NT2/D1 (cell line): ENCODE data around the gene ACTR1A.

Experiments
- DNase-seq: peaks from one replicate; pipeline ENCODE4 v3.0.0-alpha.2; 2011; ENCODE audit warnings: low read depth, low spot score
- H3K27me3 ChIP-seq: 2 replicates; pipeline ENCODE4 v1.6.0; 2011; ENCODE audit warnings: mild to moderate bottlenecking; ENCODE audit not compliant: insufficient read length, insufficient read depth
- H3K36me3 ChIP-seq: 2 replicates; pipeline ENCODE4 v1.6.1; 2011; ENCODE audit warnings: mild to moderate bottlenecking, low read length, mixed read lengths; ENCODE audit not compliant: insufficient read depth, insufficient read length
- H3K4me1 ChIP-seq: 2 replicates; pipeline ENCODE4 v1.5.1; 2011; ENCODE audit not compliant: insufficient read depth, insufficient read length
- H3K4me3 ChIP-seq: 2 replicates; pipeline ENCODE4 v1.5.1; 2011; ENCODE audit warnings: low read depth; ENCODE audit not compliant: insufficient read length
- H3K9ac ChIP-seq: 2 replicates; pipeline ENCODE4 v1.6.0; 2011; ENCODE audit warnings: low read depth; ENCODE audit not compliant: insufficient read length
- H3K9me3 ChIP-seq: 2 replicates; pipeline ENCODE4 v1.5.1; 2011; ENCODE audit warnings: mild to moderate bottlenecking, low read length; ENCODE audit not compliant: insufficient read depth
- SUZ12 ChIP-seq: IDR thresholded peaks from 2 replicates; pipeline ENCODE4 v1.6.1; 2011; ENCODE audit not compliant: insufficient read length, insufficient read depth; ENCODE audit errors: extremely low read depth
- YY1 ChIP-seq: IDR thresholded peaks from 2 replicates; pipeline ENCODE4 v1.6.1; 2011; ENCODE audit not compliant: insufficient read length, insufficient read depth
- ZNF274 ChIP-seq: IDR thresholded peaks from 2 replicates; pipeline ENCODE4 v1.6.1; 2011; ENCODE audit warnings: mild to moderate bottlenecking, low read depth, low read length

The ACTR1A gene

DNA sequence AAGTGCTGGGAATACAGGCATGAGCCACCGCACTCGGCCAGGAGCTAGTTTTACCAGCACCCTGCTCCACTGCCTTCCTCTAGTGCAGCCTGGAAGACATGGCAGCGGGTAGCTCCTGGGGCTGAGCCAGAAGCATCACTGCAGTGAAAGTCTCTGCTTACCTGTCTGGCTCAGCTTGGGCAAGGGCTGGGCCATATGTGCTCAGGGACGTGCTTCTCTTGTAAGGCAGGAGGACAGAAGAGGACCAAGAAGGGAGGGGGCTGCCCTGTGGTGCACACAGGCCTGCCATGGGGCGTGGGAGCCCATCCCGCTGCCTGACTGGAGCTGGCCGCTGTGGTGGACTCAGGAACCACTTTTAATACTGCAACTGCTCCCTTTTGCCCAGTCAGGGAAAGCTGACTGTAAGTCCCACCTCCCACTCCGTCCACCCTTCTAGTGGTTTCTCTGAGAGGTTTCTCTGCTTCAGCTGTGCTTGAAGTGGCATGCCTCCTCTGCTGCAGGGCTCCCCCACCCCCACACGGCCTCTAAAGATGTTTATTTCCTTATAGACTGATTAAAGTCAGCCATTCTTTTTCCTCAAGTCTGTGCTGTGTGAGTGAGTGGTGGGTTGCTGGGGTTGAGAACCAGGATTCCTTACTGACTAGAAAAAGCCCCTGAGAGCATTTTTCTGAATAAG is 25.9 kb downstream of the ACTR1A start:
- H3K9ac ChIP-seq, result no peak overlapping the region
- no peaks in the 10 kb centered on the region for H3K4me1 ChIP-seq
- no peaks in the 10 kb centered on the region for H3K27me3 ChIP-seq
- H3K9me3 ChIP-seq, result no peaks in the 10 kb centered on the region
- no peak overlapping the region for H3K4me3 ChIP-seq
- no peak for DNase-seq
- H3K36me3 ChIP-seq, result peaks cover 40% of the 10 kb centered on the region
- TF ChIP-seq YY1 (no peak), ZNF274 (no peak), SUZ12 (no peak)

DNA sequence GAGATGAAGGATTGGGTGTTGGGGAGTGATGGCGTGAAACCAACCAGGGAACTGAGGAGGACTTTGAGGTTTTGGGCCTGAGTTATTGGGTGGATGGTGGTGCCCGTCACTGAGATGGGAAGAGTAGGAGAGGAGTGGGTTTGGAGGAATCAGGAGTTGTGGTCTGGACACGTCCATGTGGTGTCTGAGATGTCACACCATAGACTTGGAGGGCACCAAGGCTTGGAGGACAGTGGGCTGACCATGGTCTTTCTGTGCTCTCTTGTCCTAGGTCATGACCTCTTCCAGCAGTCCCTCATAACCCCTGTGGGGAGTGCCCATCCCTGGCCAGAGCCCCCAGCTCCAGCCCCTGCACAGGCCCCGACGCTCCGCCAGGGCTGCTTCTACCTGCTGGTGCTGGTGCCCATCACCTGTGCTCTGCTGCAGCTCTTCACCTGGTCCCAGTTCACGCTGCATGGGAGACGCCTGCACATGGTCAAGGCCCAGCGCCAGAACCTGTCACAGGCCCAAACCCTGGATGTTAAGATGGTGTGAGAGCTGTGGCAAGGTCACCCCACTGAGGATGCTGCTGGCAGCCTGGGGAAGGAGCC is 27.0 kb downstream of the ACTR1A start:
- H3K27me3 ChIP-seq, result no peaks in the 10 kb centered on the region
- TF ChIP-seq YY1 (no peak), ZNF274 (no peak), SUZ12 (no peak)
- H3K4me3 ChIP-seq, result no peak overlapping the region
- peaks cover 30% of the 10 kb centered on the region for H3K36me3 ChIP-seq
- no peaks in the 10 kb centered on the region for H3K4me1 ChIP-seq
- H3K9me3 ChIP-seq, result no peaks in the 10 kb centered on the region
- no peak for DNase-seq
- no peak overlapping the region for H3K9ac ChIP-seq

DNA sequence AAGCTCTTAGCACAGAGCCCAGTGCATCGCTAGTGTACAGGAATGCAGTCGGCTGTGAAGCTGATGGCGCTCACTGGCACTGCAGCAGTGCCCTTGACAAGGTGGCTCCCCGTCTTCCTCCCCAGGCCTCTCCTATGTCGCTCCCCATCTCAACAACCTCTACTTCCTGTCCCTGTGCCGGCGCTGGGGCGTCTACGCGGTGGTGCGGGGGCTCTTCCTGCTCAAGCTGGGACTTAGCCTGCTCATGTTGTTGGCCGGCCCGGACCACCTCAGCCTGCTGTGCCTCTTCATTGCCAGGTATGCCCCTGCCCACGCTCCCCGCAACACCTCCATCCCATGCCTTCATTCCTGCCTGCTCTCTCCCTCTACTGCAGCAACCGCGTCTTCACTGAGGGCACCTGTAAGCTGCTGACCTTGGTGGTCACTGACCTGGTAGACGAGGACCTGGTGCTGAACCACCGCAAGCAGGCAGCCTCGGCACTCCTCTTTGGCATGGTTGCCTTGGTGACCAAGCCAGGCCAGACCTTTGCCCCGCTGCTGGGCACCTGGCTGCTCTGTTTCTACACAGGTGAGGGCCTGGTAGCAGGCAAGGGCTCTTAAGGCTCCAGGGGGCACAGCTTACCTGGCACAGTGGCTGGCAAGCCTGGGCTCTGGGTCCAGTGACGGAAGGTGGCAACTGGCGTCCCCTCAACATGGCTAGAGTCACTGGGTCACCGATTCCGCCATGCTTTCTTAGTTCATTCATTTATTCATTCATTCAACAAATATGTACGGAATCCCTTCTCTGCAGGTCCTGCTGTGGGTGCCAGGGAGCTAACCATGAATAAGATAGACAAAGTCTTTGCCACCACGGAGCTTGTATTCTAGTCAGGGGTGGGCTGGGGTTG is 28.8 kb downstream of the ACTR1A start:
- no peak overlapping the region for H3K4me3 ChIP-seq
- H3K9me3 ChIP-seq, result no peaks in the 10 kb centered on the region
- no peaks in the 10 kb centered on the region for H3K27me3 ChIP-seq
- TF ChIP-seq YY1 (no peak), ZNF274 (no peak), SUZ12 (no peak)
- H3K4me1 ChIP-seq, result no peaks in the 10 kb centered on the region
- H3K9ac ChIP-seq, result no peak overlapping the region
- DNase-seq, result no peak
- H3K36me3 ChIP-seq, result peaks cover 15% of the 10 kb centered on the region

DNA sequence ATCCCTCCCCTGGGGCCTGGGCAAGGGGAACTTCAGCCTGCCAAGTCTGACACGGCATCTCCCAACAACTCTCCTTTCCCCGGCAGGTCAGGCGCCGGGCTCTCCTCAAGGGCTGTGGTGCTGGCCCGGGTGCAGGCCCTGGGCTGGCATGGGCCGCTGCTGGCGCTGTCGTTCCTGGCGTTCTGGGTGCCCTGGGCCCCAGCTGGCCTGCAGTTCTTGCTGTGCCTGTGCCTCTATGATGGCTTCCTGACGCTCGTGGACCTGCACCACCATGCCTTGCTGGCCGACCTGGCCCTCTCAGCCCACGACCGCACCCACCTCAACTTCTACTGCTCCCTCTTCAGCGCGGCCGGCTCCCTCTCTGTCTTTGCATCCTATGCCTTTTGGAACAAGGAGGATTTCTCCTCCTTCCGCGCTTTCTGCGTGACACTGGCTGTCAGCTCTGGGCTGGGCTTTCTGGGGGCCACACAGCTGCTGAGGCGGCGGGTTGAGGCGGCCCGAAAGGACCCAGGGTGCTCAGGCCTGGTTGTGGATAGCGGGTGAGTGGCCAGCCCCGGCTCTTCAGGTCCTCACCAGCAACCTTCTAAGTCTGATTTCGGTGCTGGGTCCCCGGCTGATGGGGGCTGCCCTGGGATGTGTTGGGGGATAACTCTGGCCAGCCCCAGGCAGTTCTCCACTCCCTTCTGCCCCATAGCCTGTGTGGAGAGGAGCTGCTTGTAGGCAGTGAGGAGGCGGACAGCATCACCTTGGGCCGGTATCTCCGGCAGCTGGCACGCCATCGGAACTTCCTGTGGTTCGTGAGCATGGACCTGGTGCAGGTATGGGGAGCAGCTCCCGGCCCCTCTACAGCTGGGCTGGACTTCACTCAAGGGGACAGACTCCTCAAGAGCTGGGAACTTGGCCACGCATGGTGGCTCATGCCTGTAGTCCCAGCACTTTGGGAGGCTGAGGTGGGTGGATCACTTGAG is 31.6 kb downstream of the ACTR1A start:
- H3K4me1 ChIP-seq, result no peaks in the 10 kb centered on the region
- H3K27me3 ChIP-seq, result no peaks in the 10 kb centered on the region
- no peak for DNase-seq
- no peak overlapping the region for H3K9ac ChIP-seq
- no peak for TF ChIP-seq SUZ12
- TF ChIP-seq ZNF274, result no peak
- TF ChIP-seq YY1, result no peak
- H3K9me3 ChIP-seq, result no peaks in the 10 kb centered on the region
- H3K36me3 ChIP-seq, result peaks cover 4% of the 10 kb centered on the region
- H3K4me3 ChIP-seq, result no peak overlapping the region

DNA sequence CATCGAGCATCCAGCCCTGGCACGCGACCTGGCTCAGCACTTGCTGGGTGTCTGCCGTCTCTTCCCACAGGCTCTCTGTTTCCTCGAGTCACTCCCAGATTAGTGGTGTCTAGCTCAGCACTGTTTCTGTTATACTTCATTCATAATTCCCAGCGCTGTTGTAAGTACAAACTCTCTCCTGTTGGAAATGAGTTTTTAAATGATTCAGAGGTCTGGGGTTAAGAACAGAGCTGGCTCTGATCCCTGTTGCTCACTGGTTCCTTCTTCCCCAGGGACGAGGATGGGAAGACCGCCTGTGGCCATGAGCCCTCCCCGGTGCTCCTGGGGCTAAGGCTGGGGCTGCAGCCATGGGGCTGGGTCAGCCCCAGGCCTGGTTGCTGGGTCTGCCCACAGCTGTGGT is 33.8 kb downstream of the ACTR1A start:
- Histone ChIP-seq H3K4me3 (no peak overlapping the region), H3K27me3 (no peaks in the 10 kb centered on the region), H3K9me3 (no peaks in the 10 kb centered on the region), H3K4me1 (peaks cover 2% of the 10 kb centered on the region), H3K9ac (no peak overlapping the region), H3K36me3 (no peaks in the 10 kb centered on the region)
- TF ChIP-seq ZNF274 (no peak), YY1 (no peak)
- DNase-seq, result no peak

DNA sequence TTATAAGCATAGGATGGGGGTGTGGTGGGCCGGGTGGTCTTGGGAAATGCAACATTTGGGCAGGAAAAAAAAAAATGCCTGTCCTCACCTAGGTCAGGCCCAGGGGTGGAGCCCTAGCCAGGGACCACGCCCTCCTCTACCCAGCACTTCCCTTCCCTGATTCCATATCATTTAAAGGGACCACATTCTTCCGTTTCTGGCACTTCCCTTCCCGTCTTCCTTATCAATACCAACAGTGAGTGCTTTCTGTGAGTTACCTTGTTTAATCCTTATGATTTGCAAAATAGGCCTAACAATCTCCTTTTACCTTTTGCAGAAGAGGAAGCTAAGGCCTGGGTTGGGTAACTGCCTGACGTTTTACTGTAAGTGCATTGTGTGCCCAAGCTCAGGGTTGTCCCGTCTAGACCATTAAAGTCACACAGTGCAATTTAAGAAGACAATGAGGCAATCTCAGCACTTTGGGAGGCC is 34.5 kb downstream of the ACTR1A start:
- Histone ChIP-seq H3K27me3 (no peaks in the 10 kb centered on the region), H3K4me3 (no peak overlapping the region), H3K36me3 (no peaks in the 10 kb centered on the region), H3K9me3 (no peaks in the 10 kb centered on the region), H3K4me1 (peaks cover 2% of the 10 kb centered on the region), H3K9ac (no peak overlapping the region)
- DNase-seq, result no peak
- no peak for TF ChIP-seq ZNF274
- no peak for TF ChIP-seq YY1
- no peak for TF ChIP-seq SUZ12

DNA sequence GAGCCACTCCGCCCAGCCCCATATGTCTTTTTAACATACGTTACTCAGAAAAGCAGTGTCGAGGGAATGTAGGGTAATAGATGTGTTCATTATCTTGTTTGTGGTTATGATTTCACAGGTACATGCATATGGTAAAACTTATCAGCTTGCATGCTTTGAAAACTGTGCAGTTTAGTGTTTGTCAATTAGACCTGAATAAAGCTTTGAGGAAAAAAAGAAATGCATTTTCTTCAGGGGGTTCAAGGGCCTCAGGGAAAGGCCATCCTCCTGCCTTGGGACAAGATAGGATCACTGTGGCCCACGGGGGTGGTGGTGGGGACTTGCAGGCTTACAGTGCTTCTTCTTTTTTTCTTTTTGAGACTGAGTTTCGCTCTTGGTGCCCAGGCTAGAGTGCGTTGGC is 35.2 kb downstream of the ACTR1A start:
- no peak for TF ChIP-seq YY1
- no peak for TF ChIP-seq SUZ12
- no peak for TF ChIP-seq ZNF274
- H3K4me3 ChIP-seq, result no peak overlapping the region
- H3K9me3 ChIP-seq, result no peaks in the 10 kb centered on the region
- H3K9ac ChIP-seq, result no peak overlapping the region
- H3K36me3 ChIP-seq, result no peaks in the 10 kb centered on the region
- H3K27me3 ChIP-seq, result no peaks in the 10 kb centered on the region
- H3K4me1 ChIP-seq, result peaks cover 2% of the 10 kb centered on the region
- no peak for DNase-seq
